GM23338 (cell line): ENCODE measurements around the gene IFNL1. TPM values are rescaled to one million over a fixed set of nuclear protein-coding genes. Genes with fewer than 3 reads are reported as not detected.

Experiments used
- ATAC-seq: fragments of 200-7000 bp; cut with Tn5 transposase; 3 replicates; pipeline ENCODE4 v1.9.1; 2020
- DNase-seq: peaks from one replicate; pipeline ENCODE4 v3.0.0-alpha.2; 2015; ENCODE audit warnings: low spot score
- H2AFZ ChIP-seq: fragments of 200-600 bp; sonication (generic); 2 replicates; pipeline ENCODE4 v1.8.0; 2016; ENCODE audit warnings: antibody characterized with exemption, mild to moderate bottlenecking, moderate library complexity
- H3F3A ChIP-seq: fragments of 200-600 bp; sonication (generic); replicated peaks from 2 replicates; pipeline ENCODE4 v1.8.0; 2017; ENCODE audit warnings: antibody characterized with exemption, mixed run types, low read depth
- H3K27ac ChIP-seq: fragments of 200-600 bp; sonication (generic); 2 replicates; pipeline ENCODE4 v1.6.1; 2016; ENCODE audit warnings: low read depth
- H3K27me3 ChIP-seq: fragments of 200-600 bp; sonication (generic); 2 replicates; pipeline ENCODE4 v1.8.0; 2016; ENCODE audit warnings: mild to moderate bottlenecking, mixed run types, moderate library complexity; ENCODE audit not compliant: insufficient read depth
- H3K36me3 ChIP-seq: fragments of 200-600 bp; sonication (generic); 2 replicates; pipeline ENCODE4 v1.8.0; 2016; ENCODE audit warnings: mild to moderate bottlenecking; ENCODE audit not compliant: insufficient read depth
- H3K4me1 ChIP-seq: fragments of 200-600 bp; sonication (generic); 2 replicates; pipeline ENCODE4 v1.8.0; 2016; ENCODE audit warnings: mild to moderate bottlenecking, moderate library complexity; ENCODE audit not compliant: insufficient read depth
- H3K4me2 ChIP-seq: fragments of 200-600 bp; sonication (generic); 2 replicates; pipeline ENCODE4 v1.7.1; 2017; ENCODE audit warnings: mixed run types
- H3K4me3 ChIP-seq: fragments of 200-600 bp; sonication (generic); 2 replicates; pipeline ENCODE4 v1.6.1; 2016; ENCODE audit warnings: mixed run types
- H3K79me2 ChIP-seq: fragments of 200-600 bp; sonication (generic); replicated peaks from 2 replicates; pipeline ENCODE4 v1.8.0; 2017; ENCODE audit warnings: mild to moderate bottlenecking; ENCODE audit not compliant: insufficient read depth
- H3K9me2 ChIP-seq: fragments of 200-600 bp; sonication (generic); 2 replicates; pipeline ENCODE4 v1.8.0; 2017; ENCODE audit not compliant: insufficient read depth
- H4K20me1 ChIP-seq: fragments of 200-600 bp; sonication (generic); replicated peaks from 2 replicates; pipeline ENCODE4 v1.8.0; 2017; ENCODE audit warnings: mild to moderate bottlenecking; ENCODE audit not compliant: insufficient read depth
- H3K27ac Mint-ChIP-seq: 2 replicates; pipeline ENCODE4 v1.8.0; 2020; ENCODE audit warnings: inconsistent platforms, mild to moderate bottlenecking, moderate library complexity, mixed read lengths
- H3K27me3 Mint-ChIP-seq: 3 replicates; pipeline ENCODE4 v1.8.0; 2022; ENCODE audit warnings: low read depth, mild to moderate bottlenecking, moderate library complexity, mixed read lengths, inconsistent platforms; ENCODE audit not compliant: insufficient read depth, poor library complexity
- H3K36me3 Mint-ChIP-seq: 3 replicates; pipeline ENCODE4 v1.8.0; 2021; ENCODE audit warnings: low read depth, mild to moderate bottlenecking, inconsistent platforms, moderate library complexity, mixed read lengths
- H3K4me1 Mint-ChIP-seq: 3 replicates; pipeline ENCODE4 v1.8.0; 2020; ENCODE audit warnings: mild to moderate bottlenecking, inconsistent platforms, mixed read lengths
- H3K4me3 Mint-ChIP-seq: 3 replicates; pipeline ENCODE4 v1.8.0; 2021; ENCODE audit warnings: moderate library complexity, mild to moderate bottlenecking, inconsistent platforms, mixed read lengths
- H3K9me3 Mint-ChIP-seq: 3 replicates; pipeline ENCODE4 v1.8.0; 2020; ENCODE audit warnings: moderate library complexity, mild to moderate bottlenecking, inconsistent platforms, mixed read lengths
- CTCF ChIP-seq, 2 experiments: fragments of 200-600 bp in 1 of 2; sonication (generic) in 1 of 2; conservative IDR thresholded peaks; 2 replicates each; pipeline versions ENCODE4 v1.5.1 to v1.6.1; 2016 to 2017; ENCODE audit warnings: antibody characterized with exemption in 2 of 2, low read depth in 2 of 2, mild to moderate bottlenecking in 2 of 2, moderate library complexity in 1 of 2
- ETS1 ChIP-seq: IDR thresholded peaks from 2 replicates; pipeline ENCODE4 v1.6.1; 2016; ENCODE audit warnings: antibody characterized with exemption
- EZH2 ChIP-seq: fragments of 200-600 bp; sonication (generic); IDR thresholded peaks from one replicate; pipeline ENCODE4 v1.8.0; 2017; ENCODE audit warnings: antibody characterized with exemption, mild to moderate bottlenecking, low read depth; ENCODE audit not compliant: unreplicated experiment
- NANOG ChIP-seq: IDR thresholded peaks from 2 replicates; pipeline ENCODE4 v1.6.1; 2016; ENCODE audit warnings: antibody characterized with exemption, borderline replicate concordance
- POLR2AphosphoS5 ChIP-seq: IDR thresholded peaks from 2 replicates; pipeline ENCODE4 v1.6.1; 2016; ENCODE audit warnings: antibody characterized with exemption, low read depth
- REST ChIP-seq: IDR thresholded peaks from one replicate; pipeline ENCODE4 v1.6.1; 2018; ENCODE audit warnings: antibody characterized with exemption; ENCODE audit not compliant: unreplicated experiment
- ZNF114 ChIP-seq: fragments of 250-450 bp; sonication (Bioruptor Pico); IDR thresholded peaks from 2 replicates; pipeline ENCODE4 v1.5.0; 2020; ENCODE audit warnings: mild to moderate bottlenecking, moderate library complexity
- ZNF331 ChIP-seq: fragments of 250-450 bp; sonication (Bioruptor Pico); IDR thresholded peaks from 2 replicates; pipeline ENCODE4 v1.5.0; 2020; ENCODE audit warnings: low read depth, mild to moderate bottlenecking, moderate library complexity
- polyA plus RNA-seq: library from polyadenylated mRNA; unstranded; fragments of >200 nt; fragmentation: Nextera tagmentation; extraction: Ambion mirVana; gene quantifications from 2 replicates; pipeline ENCODE4 v1.2.1, GENCODE V29; 2016
- total RNA-seq: library from RNA; depleted of rRNA; stranded (reverse); fragments of >200 nt; shearing (Covaris generic); gene quantifications from 2 replicates; pipeline ENCODE4 v1.2.3, GENCODE V29; 2014

The IFNL1 gene
- total and polyA plus RNA-seq, 2 experiments from 2014 or later: not detected

- no peaks in the 10 kb centered on the region for H3K79me2 ChIP-seq
- H3K4me3 Mint-ChIP-seq: no peak overlapping the region
- no peak overlapping the region for H3K4me2 ChIP-seq
- no peak overlapping the region for H3K4me3 ChIP-seq
- H3K36me3 ChIP-seq: no peaks in the 10 kb centered on the region
- H3K27ac ChIP-seq: no peak overlapping the region
- H3K27ac Mint-ChIP-seq: no peak overlapping the region
- DNase-seq: no peak
- no peaks in the 10 kb centered on the region for H3K9me2 ChIP-seq
- H3K27me3 ChIP-seq: peaks cover 12% of the 10 kb centered on the region
- no peaks in the 10 kb centered on the region for H3K36me3 Mint-ChIP-seq
- peaks cover 16% of the 10 kb centered on the region for H3K27me3 Mint-ChIP-seq
- no peaks in the 10 kb centered on the region for H3K9me3 Mint-ChIP-seq
- TF ChIP-seq CTCF (conservative IDR thresholded peaks at IDR 0.05; ENCODE audit: low read depth in 2 of 2) (peak in 1 of 2 experiments; percentile 28; a peak in 2 of 4 replicates), EZH2 (no peak), ETS1 (no peak)
- H2AFZ ChIP-seq: peak overlapping the region; percentile 14; the same call in 1 of the 2 replicates
- 0 out of 2 replicates have a peak, but pooled peaks cover 3% of the 10 kb centered on the region for H3F3A ChIP-seq
- H4K20me1 ChIP-seq: peaks cover 3% of the 10 kb centered on the region; the same call in 1 of the 2 replicates
- ATAC-seq: no peak
- peaks cover 22% of the 10 kb centered on the region for H3K4me1 Mint-ChIP-seq
- peaks cover 13% of the 10 kb centered on the region; the same call in 1 of the 2 replicates for H3K4me1 ChIP-seq
Observed at GRCh38 chr19:39301021-39301420, 4.8 kb downstream of the IFNL1 start.

GRCh38 chr19:39301562-39301961 lies 5.4 kb downstream of the IFNL1 start:
- Histone ChIP-seq H2AFZ (no peak overlapping the region), H3K27me3 (peaks cover 17% of the 10 kb centered on the region), H3K4me3 (no peak overlapping the region), H4K20me1 (peaks cover 6% of the 10 kb centered on the region; the same call in 1 of the 2 replicates), H3K36me3 (no peaks in the 10 kb centered on the region), H3K27ac (no peak overlapping the region), H3F3A (0 out of 2 replicates have a peak, but pooled peaks cover 3% of the 10 kb centered on the region), H3K4me1 (peaks cover 19% of the 10 kb centered on the region), H3K4me2 (no peak overlapping the region), H3K9me2 (no peaks in the 10 kb centered on the region), H3K79me2 (no peaks in the 10 kb centered on the region)
- ATAC-seq: no peak
- Mint-ChIP-seq H3K9me3 (no peaks in the 10 kb centered on the region), H3K4me3 (no peak overlapping the region), H3K27ac (no peak overlapping the region), H3K4me1 (peaks cover 25% of the 10 kb centered on the region), H3K36me3 (no peaks in the 10 kb centered on the region; the same call in 2 of the 3 replicates), H3K27me3 (peaks cover 20% of the 10 kb centered on the region)
- no peak for DNase-seq
- TF ChIP-seq ETS1 (no peak), ZNF331 (CRISPR knock-in tag) (no peak), ZNF114 (CRISPR knock-in tag) (no peak), NANOG (no peak), POLR2AphosphoS5 (no peak), REST (no peak)
